A673 (cell line): ENCODE measurements around the gene GOLGA1.
"Not testable (repeated sequence)": the region's sequence is repeated elsewhere in the genome, so short reads cannot be mapped to it uniquely, and the experiment has no call there.

Experiments used
- EZH2 ChIP-seq: fragments of 200-600 bp; sonication (generic); IDR thresholded peaks from 2 replicates; pipeline ENCODE4 v1.6.1; 2017; ENCODE audit warnings: borderline replicate concordance, low read depth, mild to moderate bottlenecking, mixed read lengths, antibody characterized with exemption, low read length; ENCODE audit not compliant: poor library complexity, severe bottlenecking
- TF ChIP-seq, protein P1 (sequence below): fragments of 300-800, 200-600 bp; sonication (generic); conservative IDR thresholded peaks from 2 replicates; pipeline ENCODE4 v1.5.1; 2017; ENCODE audit warnings: low read depth, mild to moderate bottlenecking, antibody characterized with exemption, low read length, moderate library complexity, mixed read lengths

DNA sequence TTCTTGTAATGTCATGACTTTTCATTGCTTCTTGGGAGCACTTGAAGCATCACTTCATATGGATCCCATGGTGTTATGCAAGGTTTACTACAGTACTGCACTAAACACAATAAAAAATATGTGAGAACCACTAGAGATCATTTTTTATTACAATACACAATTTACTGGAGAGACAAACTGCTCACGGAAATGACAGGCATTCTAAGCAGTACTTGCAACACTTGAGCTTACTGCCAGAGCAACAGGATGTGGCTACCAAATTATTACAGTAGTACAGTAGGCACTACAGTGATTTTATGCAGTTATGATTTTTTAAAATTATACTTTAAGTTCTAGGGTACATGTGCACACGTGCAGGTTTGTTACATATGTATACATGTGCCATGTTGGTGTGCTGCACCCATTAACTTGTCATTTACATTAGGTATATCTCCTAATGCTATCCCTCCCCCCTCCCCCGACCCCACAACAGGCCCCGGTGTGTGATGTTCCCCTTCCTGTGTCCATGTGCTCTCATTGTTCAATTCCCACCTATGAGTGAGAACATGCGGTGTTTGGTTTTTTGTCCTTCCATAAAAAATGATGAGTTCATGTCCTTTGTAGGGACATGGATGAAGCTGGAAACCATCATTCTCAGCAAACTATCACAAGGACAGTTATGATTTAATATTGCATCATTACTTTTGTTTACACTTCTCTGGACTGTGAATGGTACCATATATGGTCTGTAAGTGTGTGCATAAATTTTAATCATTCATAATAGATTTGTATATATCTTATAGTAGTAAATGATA, 25.1 kb upstream of the GOLGA1 start:
- TF ChIP-seq, protein P1, sequence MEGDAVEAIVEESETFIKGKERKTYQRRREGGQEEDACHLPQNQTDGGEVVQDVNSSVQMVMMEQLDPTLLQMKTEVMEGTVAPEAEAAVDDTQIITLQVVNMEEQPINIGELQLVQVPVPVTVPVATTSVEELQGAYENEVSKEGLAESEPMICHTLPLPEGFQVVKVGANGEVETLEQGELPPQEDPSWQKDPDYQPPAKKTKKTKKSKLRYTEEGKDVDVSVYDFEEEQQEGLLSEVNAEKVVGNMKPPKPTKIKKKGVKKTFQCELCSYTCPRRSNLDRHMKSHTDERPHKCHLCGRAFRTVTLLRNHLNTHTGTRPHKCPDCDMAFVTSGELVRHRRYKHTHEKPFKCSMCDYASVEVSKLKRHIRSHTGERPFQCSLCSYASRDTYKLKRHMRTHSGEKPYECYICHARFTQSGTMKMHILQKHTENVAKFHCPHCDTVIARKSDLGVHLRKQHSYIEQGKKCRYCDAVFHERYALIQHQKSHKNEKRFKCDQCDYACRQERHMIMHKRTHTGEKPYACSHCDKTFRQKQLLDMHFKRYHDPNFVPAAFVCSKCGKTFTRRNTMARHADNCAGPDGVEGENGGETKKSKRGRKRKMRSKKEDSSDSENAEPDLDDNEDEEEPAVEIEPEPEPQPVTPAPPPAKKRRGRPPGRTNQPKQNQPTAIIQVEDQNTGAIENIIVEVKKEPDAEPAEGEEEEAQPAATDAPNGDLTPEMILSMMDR, result not testable (repeated sequence)
- not testable (repeated sequence) for TF ChIP-seq EZH2
